GM19467 (cell line): ENCODE data around the gene F13B.
"Not testable (repeated sequence)": the region's sequence is repeated elsewhere in the genome, so short reads cannot be mapped to it uniquely, and the experiment has no call there.

Experiments
- ATAC-seq: cut with Tn5 transposase; IDR thresholded peaks from one replicate; pipeline ENCODE4 v1.9.1; 2021; ENCODE audit warnings: mild to moderate bottlenecking, moderate library complexity; ENCODE audit not compliant: unreplicated experiment

Gene F13B, protein sequence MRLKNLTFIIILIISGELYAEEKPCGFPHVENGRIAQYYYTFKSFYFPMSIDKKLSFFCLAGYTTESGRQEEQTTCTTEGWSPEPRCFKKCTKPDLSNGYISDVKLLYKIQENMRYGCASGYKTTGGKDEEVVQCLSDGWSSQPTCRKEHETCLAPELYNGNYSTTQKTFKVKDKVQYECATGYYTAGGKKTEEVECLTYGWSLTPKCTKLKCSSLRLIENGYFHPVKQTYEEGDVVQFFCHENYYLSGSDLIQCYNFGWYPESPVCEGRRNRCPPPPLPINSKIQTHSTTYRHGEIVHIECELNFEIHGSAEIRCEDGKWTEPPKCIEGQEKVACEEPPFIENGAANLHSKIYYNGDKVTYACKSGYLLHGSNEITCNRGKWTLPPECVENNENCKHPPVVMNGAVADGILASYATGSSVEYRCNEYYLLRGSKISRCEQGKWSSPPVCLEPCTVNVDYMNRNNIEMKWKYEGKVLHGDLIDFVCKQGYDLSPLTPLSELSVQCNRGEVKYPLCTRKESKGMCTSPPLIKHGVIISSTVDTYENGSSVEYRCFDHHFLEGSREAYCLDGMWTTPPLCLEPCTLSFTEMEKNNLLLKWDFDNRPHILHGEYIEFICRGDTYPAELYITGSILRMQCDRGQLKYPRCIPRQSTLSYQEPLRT

GRCh38 chr1:197066719-197067456 is at the start of gene F13B:
F13B (minus strand) TSS chr1:197067260; CDS start chr1:197067223, 37 bp downstream.
- ATAC-seq = no peak

GRCh38 chr1:197116156-197116555 is 49.1 kb upstream of the F13B start:
- no peak for ATAC-seq

DNA sequence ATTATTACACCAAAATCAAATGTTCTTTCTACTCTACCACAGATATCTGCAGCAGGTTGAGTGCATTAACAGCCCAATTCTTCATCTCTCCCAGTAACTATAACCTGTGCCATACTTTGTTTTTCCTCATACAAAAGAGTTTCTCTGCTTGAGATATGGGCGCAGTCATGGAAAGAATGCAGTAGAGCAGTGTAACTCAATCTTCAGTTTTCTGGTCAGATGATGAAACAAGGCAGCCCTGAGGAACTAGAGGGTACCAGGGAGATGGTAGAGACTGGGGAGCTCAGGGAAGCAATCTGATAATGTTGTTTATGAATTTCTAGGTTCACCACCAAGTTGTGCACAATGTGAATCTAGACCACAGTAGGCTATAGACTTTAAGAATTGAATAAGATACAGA is 39.8 kb upstream of the F13B start:
- ATAC-seq = no peak

DNA sequence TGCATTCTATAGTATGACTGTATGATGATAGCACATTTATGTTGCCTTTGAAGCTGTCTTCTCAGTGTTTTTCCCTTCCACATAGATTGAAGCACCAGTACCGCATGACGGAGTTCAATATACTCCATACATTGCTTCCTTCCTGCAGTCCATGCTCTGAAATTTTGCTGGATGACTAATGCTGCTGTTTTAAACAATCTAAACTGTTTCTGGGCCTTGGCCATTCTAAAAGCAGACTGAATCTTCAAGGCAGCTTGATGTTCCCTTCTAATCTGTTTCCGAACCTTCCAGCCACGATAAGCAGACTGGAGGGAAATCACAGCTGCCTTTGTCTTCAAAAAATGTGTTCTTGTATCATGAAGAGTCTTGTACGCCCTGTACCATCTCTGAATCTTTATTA is 36.2 kb upstream of the F13B start:
- ATAC-seq = no peak

- ATAC-seq = no peak
Observed at GRCh38 chr1:197101978-197102377, 34.9 kb upstream of the F13B start.

- ATAC-seq = no peak
Observed at GRCh38 chr1:197100677-197101076, 33.6 kb upstream of the F13B start.

DNA sequence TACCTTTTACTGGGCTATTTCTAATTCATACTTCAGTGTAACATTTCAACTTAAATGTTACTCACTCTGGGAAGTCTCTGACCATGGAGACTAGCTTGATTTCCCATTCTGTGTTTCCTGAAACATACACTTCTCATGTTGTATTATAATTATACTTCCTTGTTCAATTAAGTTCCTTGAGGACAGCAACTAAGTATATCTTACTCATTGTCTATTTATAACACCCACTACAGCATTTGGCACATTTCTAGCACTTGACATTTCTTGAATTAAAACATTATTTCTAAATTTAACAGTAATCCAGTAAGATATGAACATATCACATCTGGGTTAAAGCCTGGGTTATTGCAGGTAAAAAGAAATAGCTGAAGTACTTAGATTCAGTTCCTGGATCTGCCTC is 32.4 kb upstream of the F13B start:
- no peak for ATAC-seq

DNA sequence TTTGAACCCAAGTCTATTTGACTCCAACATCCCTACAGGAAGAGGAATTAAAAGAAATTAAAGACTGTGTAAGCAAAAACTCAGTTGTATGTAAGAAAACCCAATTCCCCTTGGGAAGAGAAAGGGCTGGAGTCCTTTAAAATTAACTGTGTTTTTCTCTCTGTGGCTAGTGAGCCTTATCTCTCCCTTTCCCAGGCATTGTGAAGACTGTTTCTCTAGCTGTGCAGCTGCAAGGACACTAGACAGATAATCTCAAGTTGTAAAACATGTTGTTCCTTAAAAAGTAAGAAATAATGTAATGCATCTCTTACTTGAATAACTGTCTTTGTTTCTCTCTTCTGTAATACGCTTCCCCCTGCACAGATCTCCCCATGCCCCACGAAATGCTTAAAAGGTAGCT is 29.9 kb upstream of the F13B start:
- ATAC-seq = not testable (repeated sequence)

DNA sequence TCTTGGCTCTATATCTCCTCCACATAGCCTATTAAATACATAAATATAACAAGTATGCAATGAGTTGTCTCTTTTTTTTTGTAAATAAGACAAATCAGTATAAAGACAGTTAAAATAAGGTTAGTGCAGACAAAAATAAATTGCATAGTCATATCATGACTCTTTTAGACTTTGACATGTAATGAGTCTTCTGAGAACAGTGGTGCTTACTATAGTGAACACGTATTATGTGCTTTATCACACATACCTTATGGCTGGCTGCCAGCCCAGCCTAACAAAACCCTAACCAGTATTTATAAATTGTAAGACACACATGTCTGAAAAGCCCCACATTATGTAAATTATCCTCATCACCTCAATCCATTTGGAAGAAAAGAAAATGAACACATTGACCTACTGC is 29.1 kb upstream of the F13B start:
- ATAC-seq = no peak

DNA sequence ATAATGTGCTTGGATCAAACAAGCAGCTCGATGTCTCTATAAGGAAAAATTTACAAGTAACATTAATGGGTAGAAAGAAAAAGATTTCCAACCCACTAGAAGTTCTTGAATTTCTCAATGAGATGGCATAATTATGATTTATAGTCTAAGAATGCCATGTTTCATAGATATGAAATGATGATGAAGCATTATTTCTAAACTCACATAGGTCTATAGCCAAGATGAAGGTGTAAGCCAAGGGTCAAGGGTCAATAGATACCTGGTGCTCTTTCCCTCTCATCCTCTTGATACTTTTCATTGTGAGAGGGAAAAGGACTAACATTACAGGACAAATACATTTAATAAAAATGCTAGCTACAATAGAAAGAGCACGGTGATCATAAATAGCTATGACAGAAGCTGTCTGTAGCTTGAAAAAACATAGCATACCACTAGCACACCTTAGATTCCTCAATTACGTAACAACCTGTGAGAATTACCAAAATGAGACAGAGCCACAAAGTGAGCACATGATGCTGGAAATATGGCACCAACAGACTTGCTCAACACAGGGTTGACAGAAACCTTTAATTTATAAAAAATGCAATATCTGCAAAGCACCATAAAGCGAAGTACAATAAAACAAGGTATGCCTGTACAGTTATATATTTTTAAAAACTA is 26.3 kb upstream of the F13B start:
- ATAC-seq = no peak

GRCh38 chr1:197092491-197093023 is 25.5 kb upstream of the F13B start:
- no peak for ATAC-seq

DNA sequence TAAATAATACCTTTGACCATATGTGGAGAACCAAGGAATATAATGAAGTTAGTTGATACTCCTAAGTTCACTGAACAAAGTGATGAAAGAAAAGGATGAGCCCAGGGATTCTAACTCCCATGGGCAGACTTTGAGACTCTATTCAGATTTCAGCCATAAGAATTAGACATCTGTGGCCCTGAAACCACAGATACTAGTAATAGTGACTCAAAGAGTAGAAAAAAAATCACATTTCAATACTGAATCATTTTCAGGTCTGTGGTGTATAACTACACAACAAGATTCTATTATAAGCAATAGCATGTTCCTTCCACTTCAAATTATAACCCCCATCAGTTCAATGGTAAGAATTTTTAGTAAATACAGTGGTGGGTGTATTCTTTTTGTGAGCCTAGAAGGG is 16.4 kb upstream of the F13B start:
- ATAC-seq = no peak

DNA sequence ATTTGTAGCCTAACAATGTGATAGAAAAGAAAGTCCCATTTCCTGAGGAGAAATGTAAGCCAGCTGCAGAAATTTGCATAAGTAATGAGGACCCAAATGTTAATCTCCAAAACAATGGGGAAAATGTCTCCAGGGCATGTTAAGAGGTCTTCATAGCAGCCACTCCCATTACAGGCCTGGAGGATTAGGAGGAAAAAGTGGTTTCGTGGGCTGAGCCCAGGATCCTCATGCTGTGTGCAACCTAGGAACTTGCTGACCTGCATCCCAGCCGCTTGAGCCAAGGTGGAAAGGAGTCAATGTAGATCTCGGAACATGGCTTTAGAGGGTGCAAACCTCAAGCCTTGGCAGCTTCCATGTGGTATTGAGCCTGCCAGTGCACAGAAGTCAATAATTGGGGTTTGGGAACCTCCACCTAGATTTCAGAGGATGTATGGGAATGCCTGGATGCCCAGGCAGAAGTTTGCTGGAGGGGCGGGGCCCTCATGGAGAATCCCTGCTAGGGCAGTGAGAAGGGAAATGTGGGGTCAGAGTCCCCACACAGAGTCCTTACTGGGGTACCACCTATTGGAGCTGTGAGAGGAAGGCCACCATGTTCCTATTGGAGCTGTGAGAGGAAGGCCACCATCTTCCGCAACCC is 14.2 kb upstream of the F13B start:
- ATAC-seq = no peak

GRCh38 chr1:197080323-197080722 is 13.3 kb upstream of the F13B start:
- ATAC-seq = no peak

DNA sequence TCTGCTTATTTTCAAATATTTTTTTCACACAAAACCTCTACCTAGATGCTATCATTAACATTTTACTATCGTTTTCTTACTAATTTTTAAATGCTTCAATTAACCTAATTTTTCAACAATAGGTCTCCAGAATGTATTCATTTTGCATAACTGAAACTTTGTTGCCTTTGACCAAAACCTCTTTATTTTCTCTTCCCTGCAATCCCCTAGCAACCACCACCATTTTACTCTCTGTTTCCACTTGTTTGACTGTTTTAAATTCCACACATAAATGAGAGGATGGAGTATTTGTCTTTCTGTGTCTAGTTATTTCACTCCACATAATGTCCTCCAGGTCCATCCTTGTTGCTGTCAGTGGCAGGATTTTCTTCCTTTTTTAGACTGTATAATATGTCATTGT is 9.5 kb upstream of the F13B start:
- no peak for ATAC-seq

- ATAC-seq = no peak
Observed at GRCh38 chr1:197073978-197074377, 6.9 kb upstream of the F13B start.

DNA sequence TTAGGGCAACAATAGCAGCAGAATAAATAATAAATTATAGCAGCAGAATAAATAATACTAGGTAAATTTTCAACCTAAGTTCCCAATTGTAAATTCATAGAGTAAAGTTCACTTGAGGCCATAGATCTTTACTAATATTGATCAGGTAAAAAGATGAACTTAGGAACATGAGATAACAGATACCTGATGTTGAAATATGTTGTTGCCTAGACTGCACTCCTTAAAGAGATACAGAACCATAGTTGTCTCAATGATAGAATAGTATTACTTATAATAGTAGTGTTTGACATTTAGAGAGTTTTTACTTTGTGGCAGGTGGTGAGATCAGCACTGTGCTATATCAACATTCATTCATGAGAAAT is 378 bp upstream of the F13B start:
- no peak for ATAC-seq

DNA sequence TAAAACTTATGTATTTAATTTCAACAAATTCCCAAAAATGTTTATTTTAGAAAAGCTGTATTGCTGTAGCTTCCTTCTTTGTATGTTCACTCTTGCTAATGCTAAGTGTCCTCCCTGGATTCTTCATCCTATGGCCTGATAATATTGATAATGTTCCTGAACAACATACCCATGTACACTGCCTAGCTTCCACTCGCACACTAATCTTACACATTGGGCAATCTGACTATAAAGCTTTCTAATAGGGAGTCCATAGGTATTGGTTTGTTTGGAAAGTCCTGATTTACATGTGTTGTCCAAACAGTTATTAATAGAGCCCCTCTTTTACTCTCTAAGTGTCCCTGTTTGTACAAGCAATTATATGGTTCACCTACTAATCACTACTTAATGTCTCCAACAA is 783 bp downstream of the F13B start:
- ATAC-seq = no peak

DNA sequence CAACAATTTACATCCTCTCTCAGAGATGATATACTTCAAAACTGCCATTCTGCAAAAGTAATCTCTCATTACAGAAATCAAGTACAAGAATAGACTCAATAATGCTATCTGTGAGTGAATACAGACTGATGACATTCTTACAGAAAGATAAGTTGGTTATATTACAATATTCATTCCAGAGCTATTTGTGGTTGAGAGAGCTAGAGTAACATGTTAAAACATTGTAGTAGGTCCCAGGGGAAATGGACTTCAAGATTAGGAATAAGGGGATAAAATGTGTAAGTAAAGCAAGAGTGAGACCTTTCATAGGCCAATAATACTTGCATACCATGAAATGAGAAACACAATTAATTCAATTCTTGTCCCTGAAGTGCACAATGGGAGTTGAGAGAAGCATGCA is 1.5 kb downstream of the F13B start:
- ATAC-seq = no peak

DNA sequence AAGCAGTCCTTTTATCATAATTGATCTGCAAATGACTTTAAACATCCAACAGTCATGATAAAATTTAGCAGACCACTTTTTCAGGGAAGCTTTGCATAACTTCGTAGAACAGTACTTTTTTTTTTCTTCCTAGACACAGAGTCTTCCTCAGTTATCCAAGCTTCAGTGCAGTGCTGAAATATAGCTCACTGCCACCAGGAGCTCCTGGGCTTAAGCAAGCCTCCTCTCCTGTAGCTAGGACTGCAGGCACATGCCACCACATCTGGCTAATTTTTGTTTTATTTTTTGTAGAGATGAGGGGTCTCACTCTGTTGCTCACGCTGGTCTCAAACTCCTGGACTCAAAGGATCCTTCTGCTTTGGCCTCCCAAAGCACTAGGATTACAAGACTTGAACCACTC is 3.8 kb downstream of the F13B start:
- ATAC-seq = no peak

DNA sequence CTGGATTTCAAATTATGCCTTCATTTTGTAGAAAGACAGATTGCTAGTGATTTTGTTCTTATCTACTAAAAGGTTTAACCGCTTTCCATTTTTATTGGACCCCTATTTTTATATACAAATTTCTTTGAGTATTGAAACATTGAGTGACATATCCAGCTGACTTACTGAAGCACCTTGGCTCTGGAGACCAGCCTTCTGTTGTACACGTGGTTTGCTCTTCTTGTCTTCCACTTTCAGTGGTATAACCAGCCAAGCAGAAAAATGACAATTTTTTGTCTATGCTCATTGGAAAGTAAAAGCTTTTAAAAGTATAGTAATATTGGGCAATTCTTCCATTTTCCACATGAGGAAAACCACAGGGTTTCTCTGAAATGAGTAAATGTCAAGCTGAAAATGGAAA is 4.4 kb downstream of the F13B start:
- ATAC-seq = peak; percentile 90
